Hematopoietic multipotent progenitor cell treated with erythropoietin and hydrocortisone succinate and interleukin-3 and kit ligand, for 6 days (in vitro differentiated cells): ENCODE results near the gene HUNK.
"Not testable (repeated sequence)": the region's sequence is repeated elsewhere in the genome, so short reads cannot be mapped to it uniquely, and the experiment has no call there.

ENCODE experiments used
- DNase-seq: peaks from one replicate; pipeline ENCODE4 v3.0.0-alpha.2; 2015

Gene HUNK

GRCh38 chr21:31924548-31924947, 51.7 kb downstream of the HUNK start:
- DNase-seq = no peak

GRCh38 chr21:31926498-31926897, 53.7 kb downstream of the HUNK start:
- no peak for DNase-seq

- no peak for DNase-seq
These were observed 55.0 kb downstream of the HUNK start for GRCh38 chr21:31927689-31928353.

GRCh38 chr21:31928656-31929055, 55.8 kb downstream of the HUNK start:
- no peak for DNase-seq

GRCh38 chr21:31929548-31929947, 56.7 kb downstream of the HUNK start:
- DNase-seq = no peak

GRCh38 chr21:31930001-31930400, 57.2 kb downstream of the HUNK start:
- no peak for DNase-seq

- DNase-seq = no peak
These were observed 59.0 kb downstream of the HUNK start for GRCh38 chr21:31931644-31932469.

- no peak for DNase-seq
These were observed 59.6 kb downstream of the HUNK start for GRCh38 chr21:31932470-31932764.

- no peak for DNase-seq
These were observed 64.5 kb downstream of the HUNK start for GRCh38 chr21:31937303-31937702.

- DNase-seq = no peak
These were observed 65.8 kb downstream of the HUNK start for GRCh38 chr21:31938330-31939301.

GRCh38 chr21:31941694-31942093, 68.9 kb downstream of the HUNK start:
- no peak for DNase-seq

GRCh38 chr21:31943561-31943960, 70.7 kb downstream of the HUNK start:
- DNase-seq = no peak

GRCh38 chr21:31945141-31945540, 72.3 kb downstream of the HUNK start:
- DNase-seq = no peak

- no peak for DNase-seq
These were observed 72.7 kb downstream of the HUNK start for GRCh38 chr21:31945546-31945945.

GRCh38 chr21:31946231-31946630, 73.4 kb downstream of the HUNK start:
- DNase-seq = no peak

- not testable (repeated sequence) for DNase-seq
These were observed 74.2 kb downstream of the HUNK start for GRCh38 chr21:31946876-31947550.

- DNase-seq = no peak
These were observed 75.9 kb downstream of the HUNK start for GRCh38 chr21:31948676-31949075.

- DNase-seq = no peak
These were observed 80.0 kb downstream of the HUNK start for GRCh38 chr21:31952828-31953227.

- no peak for DNase-seq
These were observed 84.8 kb downstream of the HUNK start for GRCh38 chr21:31957631-31958030.

- no peak for DNase-seq
These were observed 87.1 kb downstream of the HUNK start for GRCh38 chr21:31959881-31960280.

- no peak for DNase-seq
These were observed 88.2 kb downstream of the HUNK start for GRCh38 chr21:31961027-31961426.

- no peak for DNase-seq
These were observed 88.9 kb downstream of the HUNK start for GRCh38 chr21:31961704-31962103.

- no peak for DNase-seq
These were observed 91.9 kb downstream of the HUNK start for GRCh38 chr21:31964692-31965091.
